PC-9 (cell line): ENCODE results near the gene LRP10.

Source experiments
- EZH2 ChIP-seq: fragments of 200-600 bp; sonication (generic); IDR thresholded peaks from 2 replicates; pipeline ENCODE4 v1.8.0; 2017; ENCODE audit warnings: antibody characterized with exemption, low read depth
- TF ChIP-seq, protein P1 (sequence below): fragments of 200-600 bp; sonication (generic); conservative IDR thresholded peaks from 2 replicates; pipeline ENCODE4 v1.6.1; 2017; ENCODE audit warnings: mixed run types, antibody characterized with exemption, mild to moderate bottlenecking, moderate library complexity

DNA sequence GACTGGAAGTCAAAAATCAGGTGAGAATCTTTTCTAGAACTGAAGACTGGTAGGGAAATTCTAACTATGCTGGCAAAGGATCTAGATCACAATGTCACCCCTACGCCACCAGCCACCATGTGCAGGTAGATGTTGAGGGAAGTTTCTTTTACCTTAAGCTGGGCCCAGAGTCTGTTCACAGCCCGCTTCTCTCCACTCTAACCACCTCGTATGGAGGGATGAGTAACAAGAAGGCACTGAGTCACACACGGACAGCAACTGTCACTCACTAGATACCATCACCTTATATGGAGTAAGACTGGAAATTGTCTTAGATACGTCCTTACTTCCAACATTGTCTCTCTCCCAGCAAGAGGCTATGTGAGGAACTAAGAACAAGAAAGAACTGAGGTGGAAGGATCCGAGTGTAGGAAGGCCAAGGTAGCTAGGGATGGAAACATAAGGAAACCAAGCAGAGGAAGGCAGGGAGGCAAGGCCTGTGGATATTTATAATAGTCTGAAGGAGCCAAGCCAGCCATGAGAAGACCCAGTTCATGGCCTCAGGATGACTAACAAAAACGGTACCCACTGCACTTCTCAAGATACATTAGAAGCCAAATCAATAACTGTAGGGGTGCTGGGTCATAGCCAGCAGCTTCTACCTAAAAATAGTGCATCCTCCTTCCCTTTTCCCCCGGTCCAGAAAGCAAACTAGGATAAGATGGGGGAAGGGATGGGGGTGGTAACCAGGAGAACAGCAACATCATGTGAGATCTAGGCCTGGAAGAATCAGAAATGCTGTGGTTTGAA is 27.0 kb downstream of the LRP10 start:
- TF ChIP-seq, protein P1, sequence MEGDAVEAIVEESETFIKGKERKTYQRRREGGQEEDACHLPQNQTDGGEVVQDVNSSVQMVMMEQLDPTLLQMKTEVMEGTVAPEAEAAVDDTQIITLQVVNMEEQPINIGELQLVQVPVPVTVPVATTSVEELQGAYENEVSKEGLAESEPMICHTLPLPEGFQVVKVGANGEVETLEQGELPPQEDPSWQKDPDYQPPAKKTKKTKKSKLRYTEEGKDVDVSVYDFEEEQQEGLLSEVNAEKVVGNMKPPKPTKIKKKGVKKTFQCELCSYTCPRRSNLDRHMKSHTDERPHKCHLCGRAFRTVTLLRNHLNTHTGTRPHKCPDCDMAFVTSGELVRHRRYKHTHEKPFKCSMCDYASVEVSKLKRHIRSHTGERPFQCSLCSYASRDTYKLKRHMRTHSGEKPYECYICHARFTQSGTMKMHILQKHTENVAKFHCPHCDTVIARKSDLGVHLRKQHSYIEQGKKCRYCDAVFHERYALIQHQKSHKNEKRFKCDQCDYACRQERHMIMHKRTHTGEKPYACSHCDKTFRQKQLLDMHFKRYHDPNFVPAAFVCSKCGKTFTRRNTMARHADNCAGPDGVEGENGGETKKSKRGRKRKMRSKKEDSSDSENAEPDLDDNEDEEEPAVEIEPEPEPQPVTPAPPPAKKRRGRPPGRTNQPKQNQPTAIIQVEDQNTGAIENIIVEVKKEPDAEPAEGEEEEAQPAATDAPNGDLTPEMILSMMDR: no peak
- TF ChIP-seq EZH2: no peak
